Activated CD4-positive, alpha-beta T cell treated with anti-CD3 and anti-CD28 coated beads for 48 hours (primary cell): ENCODE measurements around the gene PEX3.
"Not testable (repeated sequence)": the region's sequence is repeated elsewhere in the genome, so short reads cannot be mapped to it uniquely, and the experiment has no call there.

Experiments
- DNase-seq: peaks from one replicate; pipeline ENCODE4 v3.0.0-alpha.2; 2020

PEX3 gene

DNA sequence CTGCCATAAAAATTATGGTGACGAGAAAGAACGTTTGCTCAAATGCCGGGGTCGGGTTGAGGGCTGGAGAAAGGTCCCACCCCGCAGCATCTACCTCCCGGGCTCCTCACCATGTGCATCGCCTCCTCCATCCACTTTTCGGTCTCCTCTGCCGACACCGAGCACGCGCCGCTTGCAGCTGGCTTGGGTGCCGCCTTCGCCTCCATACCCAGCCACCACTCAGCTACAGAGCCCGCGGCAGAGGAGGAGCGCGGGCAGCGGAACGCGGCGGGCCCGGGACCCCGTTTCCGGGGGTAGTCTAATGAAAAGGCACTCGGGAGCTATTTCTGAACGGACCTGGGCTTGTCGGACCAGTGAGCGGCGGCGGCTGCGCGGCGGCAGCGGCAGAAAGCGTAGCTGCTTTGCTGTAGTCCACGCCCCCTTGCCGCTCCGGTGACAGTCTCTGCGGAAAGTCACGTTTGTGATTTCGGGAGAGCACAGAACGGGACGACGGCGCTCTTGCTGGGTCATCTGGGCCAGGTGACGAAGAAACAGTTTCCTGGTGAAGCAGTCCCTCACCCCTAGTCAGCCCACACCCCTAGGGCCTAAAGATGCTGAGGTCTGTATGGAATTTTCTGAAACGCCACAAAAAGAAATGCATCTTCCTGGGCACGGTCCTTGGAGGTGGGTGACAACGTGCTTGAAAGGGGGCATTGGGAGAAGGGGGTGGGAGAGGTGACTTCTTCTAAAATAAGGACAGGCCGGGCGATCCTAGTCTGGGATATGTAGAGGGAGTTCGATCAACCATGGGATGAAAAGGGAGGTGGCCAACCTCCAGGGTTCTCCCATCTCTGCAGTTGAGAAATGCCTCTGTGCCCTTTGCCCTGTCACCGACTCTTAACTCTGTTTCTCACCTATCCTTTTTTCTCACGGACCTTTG, at the start of gene PEX3, which contains the start of gene ADAT2:
Gene PEX3 (plus strand): TSS at position 353 of the 919 bp plus-strand sequence. CDS start 238 bp downstream, at position 591.
Gene ADAT2 (minus strand): TSS at position 243 of the 919 bp plus-strand sequence. CDS start 37 bp downstream, at position 206.
- DNase-seq, result peak; percentile 96

GRCh38 chr6:143401068-143401446, 49.5 kb upstream of the PEX3 start:
- DNase-seq, result no peak

- DNase-seq, result no peak
Measured at GRCh38 chr6:143401636-143402370, 48.8 kb upstream of the PEX3 start.

DNA sequence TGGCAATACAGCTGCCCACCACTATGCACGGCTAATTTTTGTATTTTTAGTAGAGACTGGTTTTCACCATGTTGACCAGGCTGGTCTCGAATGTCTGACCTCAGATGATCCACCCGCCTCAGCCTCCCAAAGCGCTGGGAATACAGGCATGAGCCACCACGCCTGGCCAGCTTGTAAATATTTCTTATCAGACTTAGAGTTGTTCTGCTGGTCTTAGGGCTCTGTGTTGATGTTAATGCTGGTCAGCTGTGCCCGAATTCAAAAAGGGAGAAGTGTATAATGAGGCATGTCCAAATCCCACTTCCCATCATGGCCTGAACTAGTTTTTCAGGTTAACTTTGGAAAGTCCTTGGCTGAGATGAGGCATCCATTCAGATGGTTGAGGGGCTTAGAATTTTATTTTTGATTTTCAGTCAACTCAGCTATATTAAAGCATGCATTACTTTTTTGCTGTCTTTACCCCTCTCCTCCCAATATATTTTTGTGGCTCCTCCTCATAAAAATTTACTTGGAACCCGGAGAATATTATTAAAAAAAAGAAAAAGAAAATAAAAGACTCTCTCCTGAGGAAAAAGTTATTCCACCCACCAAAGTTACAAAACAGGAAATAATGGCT, 47.8 kb upstream of the PEX3 start:
- no peak for DNase-seq

GRCh38 chr6:143405373-143406154, 45.0 kb upstream of the PEX3 start:
- DNase-seq, result no peak

DNA sequence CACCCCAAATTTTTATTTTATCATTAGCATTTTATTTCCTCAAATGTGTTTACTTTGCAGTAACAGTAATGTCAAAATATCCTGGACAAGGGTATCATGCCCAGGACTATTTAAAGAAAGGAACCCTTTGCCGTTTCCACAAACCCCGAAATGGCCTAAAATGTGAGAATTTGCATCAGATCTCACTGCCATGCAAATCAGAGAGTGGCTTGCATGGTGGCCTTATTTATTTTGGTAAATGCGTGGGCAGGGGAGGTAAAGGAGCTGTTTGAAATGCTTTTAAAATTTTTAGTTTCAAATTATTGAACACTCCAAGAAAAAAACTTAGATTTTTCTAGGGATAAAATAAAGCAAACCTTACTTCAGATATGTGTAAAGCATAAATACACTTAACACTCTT, 43.9 kb upstream of the PEX3 start:
- DNase-seq, result no peak

GRCh38 chr6:143408151-143408786, 42.3 kb upstream of the PEX3 start:
- no peak for DNase-seq

- no peak for DNase-seq
Measured at GRCh38 chr6:143408787-143409162, 41.8 kb upstream of the PEX3 start.

DNA sequence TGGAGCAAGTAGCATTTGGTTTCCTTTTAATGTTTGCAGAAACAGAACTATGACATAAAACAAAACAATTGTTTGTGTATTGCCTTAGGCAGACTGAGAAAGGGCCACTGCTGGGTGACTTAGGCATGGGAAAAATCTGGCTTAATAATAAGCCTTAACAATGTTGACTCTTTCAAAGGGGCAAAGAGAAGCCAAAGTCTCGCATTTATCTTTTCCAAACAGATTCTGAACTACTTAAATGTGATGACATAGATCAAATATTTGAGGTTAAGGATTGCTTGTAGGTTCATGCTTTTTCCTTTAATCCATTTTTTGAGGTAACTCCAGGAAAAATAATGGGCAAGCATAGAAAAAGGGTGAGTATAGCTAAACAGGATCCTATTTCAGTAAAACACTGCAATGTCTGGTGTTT, 39.7 kb upstream of the PEX3 start:
- DNase-seq, result no peak

DNA sequence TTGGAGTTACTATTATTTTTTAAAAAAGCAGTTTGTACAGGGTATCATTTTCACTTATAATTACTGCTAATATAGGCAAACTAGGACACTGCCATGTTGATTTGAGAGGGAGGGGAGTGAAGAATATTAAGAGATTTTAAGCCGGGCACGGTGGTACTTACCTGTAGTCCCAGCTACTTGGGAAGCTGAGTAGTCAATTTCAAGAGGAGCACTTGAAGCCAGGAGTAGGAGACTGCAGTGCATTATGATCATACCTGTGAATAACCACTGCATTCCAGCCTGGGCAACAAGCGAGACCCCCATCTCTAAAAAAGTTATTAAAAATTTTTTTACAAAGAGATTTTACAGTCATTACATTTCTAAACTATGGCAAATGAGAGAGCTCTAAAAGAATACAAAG, 35.8 kb upstream of the PEX3 start:
- no peak for DNase-seq

GRCh38 chr6:143419526-143419925, 31.1 kb upstream of the PEX3 start:
- no peak for DNase-seq

GRCh38 chr6:143426026-143426425, 24.6 kb upstream of the PEX3 start:
- DNase-seq, result no peak

- DNase-seq, result peak; percentile 78
Measured at GRCh38 chr6:143427109-143427817, 23.3 kb upstream of the PEX3 start.

DNA sequence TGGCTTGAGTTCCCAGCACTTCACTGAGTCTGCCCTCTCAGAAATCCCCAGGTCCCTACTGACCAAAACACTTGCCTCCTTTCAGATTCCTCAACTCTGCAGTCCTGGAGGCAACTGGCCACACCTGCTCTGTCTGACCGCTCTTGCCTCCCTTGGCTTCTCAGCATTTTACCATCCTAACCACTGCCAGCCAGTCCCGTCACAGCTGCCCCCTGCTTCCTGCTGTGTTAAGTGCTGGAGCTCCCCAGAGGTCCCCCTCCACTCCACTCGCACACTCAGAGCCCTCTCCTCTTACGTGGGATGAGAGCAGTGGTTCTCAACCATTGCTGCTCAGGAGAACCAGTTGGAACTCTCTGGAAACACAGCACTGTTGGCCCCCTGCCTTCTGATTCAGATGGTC, 20.6 kb upstream of the PEX3 start:
- DNase-seq, result no peak

DNA sequence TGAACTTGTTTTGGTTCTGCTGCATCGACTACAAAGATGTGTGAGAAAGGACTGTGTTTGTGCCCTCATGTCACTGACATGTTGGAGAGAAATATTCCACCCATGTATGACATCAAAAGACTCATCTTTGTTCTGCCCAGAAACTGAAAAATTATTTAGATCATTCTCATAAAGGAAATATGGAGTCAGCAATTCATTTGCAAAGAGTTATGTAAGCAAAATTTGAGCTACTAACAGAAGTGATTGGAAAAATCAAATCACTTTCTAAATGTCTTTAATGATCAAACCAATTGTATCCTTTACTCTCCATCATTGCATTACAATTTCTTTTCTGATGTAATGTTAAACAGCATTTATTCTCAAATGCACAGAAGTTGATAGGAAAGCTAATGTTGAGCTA, 19.4 kb upstream of the PEX3 start:
- DNase-seq, result no peak

DNA sequence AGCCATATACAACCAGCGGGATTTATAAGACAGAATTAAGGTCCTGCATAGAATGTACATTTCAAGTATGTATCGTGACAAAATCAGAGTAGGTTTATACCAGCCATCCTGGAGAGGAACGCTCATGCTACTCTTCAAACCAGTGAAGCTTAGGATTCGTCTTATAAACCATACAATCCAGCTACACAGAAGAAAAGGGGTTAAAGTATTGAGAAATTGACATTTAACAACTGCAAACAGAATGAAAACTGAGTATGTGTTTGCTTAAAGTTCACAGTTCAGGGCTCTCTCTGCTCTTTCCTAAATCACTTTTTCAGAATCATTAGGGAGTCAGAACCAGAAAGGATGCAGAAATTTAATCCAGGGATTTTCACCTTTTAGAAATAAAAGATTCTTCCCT, 18.0 kb upstream of the PEX3 start:
- DNase-seq, result no peak

DNA sequence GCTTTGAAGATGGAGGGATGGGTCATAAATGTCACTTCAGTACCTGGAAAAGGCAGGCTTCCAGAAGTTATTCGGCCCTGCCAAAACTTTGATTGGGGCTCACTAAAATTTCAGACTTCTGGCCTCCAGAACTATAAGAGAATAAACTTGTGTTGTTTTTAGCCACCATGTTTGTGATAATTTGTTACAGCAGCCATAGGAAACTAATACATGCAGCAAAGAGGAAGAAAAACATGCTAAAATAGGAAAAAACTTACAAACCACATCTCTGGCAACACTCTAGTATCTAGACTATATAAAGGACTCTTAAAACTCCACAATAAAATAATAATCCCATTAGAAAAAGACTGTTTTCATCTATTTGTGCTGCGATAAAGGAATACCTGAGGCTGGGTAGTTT, 9.6 kb upstream of the PEX3 start:
- no peak for DNase-seq

GRCh38 chr6:143441680-143442545, 8.7 kb upstream of the PEX3 start:
- no peak for DNase-seq

GRCh38 chr6:143443096-143443495, 7.5 kb upstream of the PEX3 start:
- no peak for DNase-seq

DNA sequence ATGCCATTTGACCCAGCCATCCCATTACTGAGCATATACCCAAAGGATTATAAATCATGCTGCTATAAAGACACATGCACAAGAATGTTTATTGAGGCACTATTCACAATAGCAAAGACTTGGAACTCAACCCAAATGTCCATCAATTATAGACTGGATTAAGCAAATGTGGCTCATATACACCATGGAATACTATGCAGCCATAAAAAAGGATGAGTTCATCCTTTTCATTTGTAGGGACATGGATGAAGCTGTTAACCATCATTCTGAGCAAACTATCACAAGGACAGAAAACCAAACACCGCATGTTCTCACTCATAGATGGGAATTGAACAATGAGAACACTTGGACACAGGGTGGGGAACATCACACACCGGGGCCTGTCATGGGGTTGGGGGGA, 2.7 kb upstream of the PEX3 start:
- DNase-seq, result not testable (repeated sequence)
